ENCODE results near the gene GTF3C1. TPM values are rescaled to one million over a fixed set of nuclear protein-coding genes. Genes with fewer than 3 reads are reported as not detected.

Gene GTF3C1, protein sequence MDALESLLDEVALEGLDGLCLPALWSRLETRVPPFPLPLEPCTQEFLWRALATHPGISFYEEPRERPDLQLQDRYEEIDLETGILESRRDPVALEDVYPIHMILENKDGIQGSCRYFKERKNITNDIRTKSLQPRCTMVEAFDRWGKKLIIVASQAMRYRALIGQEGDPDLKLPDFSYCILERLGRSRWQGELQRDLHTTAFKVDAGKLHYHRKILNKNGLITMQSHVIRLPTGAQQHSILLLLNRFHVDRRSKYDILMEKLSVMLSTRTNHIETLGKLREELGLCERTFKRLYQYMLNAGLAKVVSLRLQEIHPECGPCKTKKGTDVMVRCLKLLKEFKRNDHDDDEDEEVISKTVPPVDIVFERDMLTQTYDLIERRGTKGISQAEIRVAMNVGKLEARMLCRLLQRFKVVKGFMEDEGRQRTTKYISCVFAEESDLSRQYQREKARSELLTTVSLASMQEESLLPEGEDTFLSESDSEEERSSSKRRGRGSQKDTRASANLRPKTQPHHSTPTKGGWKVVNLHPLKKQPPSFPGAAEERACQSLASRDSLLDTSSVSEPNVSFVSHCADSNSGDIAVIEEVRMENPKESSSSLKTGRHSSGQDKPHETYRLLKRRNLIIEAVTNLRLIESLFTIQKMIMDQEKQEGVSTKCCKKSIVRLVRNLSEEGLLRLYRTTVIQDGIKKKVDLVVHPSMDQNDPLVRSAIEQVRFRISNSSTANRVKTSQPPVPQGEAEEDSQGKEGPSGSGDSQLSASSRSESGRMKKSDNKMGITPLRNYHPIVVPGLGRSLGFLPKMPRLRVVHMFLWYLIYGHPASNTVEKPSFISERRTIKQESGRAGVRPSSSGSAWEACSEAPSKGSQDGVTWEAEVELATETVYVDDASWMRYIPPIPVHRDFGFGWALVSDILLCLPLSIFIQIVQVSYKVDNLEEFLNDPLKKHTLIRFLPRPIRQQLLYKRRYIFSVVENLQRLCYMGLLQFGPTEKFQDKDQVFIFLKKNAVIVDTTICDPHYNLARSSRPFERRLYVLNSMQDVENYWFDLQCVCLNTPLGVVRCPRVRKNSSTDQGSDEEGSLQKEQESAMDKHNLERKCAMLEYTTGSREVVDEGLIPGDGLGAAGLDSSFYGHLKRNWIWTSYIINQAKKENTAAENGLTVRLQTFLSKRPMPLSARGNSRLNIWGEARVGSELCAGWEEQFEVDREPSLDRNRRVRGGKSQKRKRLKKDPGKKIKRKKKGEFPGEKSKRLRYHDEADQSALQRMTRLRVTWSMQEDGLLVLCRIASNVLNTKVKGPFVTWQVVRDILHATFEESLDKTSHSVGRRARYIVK (N-terminal part only)
- polyA plus RNA-seq: 41.4 TPM
- long read RNA-seq, donor 1, partial matches to known transcripts: 0 of 4 reads
- long read RNA-seq, donor 1, other reads (novel, unspliced or antisense): 0 of 4 reads
- long read RNA-seq, donor 2, transcript GTF3C1-205 (1 exons, 2,798 nt): major isoform, 14 of 14 reads
- long read RNA-seq, donor 2, partial matches to known transcripts: 0 of 14 reads
- long read RNA-seq, donor 2, other reads (novel, unspliced or antisense): 0 of 14 reads
- long read RNA-seq, donor 3: 0 reads
- long read RNA-seq, donor 4, partial matches to known transcripts: 0 of 1 reads
- long read RNA-seq, donor 4, other reads (novel, unspliced or antisense): 0 of 1 reads
- long read RNA-seq, donor 5, full-length matches to known transcripts: 7 of 7 reads
- long read RNA-seq, donor 5, partial matches to known transcripts: 0 of 7 reads
- long read RNA-seq, donor 5, other reads (novel, unspliced or antisense): 0 of 7 reads
- long read RNA-seq, donor 6, transcript GTF3C1-205 (1 exons, 2,798 nt): major isoform, 13 of 19 reads
- long read RNA-seq, donor 6, partial matches to known transcripts: 5 of 19 reads
- long read RNA-seq, donor 6, other reads (novel, unspliced or antisense): 0 of 19 reads
- long read RNA-seq, donor 7, transcript GTF3C1-205 (1 exons, 2,798 nt): major isoform, 6 of 6 reads
- long read RNA-seq, donor 7, partial matches to known transcripts: 0 of 6 reads
- long read RNA-seq, donor 7, other reads (novel, unspliced or antisense): 0 of 6 reads
- long read RNA-seq, donor 8, transcript GTF3C1-205 (1 exons, 2,798 nt): major isoform, 15 of 25 reads
- long read RNA-seq, donor 8, partial matches to known transcripts: 9 of 25 reads
- long read RNA-seq, donor 8, other reads (novel, unspliced or antisense): 0 of 25 reads
- long read RNA-seq, donor 9, partial matches to known transcripts: 0 of 4 reads
- long read RNA-seq, donor 9, other reads (novel, unspliced or antisense): 0 of 4 reads
- long read RNA-seq, donor 10, transcript GTF3C1-205 (1 exons, 2,798 nt): major isoform, 11 of 11 reads
- long read RNA-seq, donor 10, partial matches to known transcripts: 0 of 11 reads
- long read RNA-seq, donor 10, other reads (novel, unspliced or antisense): 0 of 11 reads
- long read RNA-seq, donor 11, full-length matches to known transcripts: 10 of 10 reads
- long read RNA-seq, donor 11, partial matches to known transcripts: 0 of 10 reads
- long read RNA-seq, donor 11, other reads (novel, unspliced or antisense): 0 of 10 reads

DNA sequence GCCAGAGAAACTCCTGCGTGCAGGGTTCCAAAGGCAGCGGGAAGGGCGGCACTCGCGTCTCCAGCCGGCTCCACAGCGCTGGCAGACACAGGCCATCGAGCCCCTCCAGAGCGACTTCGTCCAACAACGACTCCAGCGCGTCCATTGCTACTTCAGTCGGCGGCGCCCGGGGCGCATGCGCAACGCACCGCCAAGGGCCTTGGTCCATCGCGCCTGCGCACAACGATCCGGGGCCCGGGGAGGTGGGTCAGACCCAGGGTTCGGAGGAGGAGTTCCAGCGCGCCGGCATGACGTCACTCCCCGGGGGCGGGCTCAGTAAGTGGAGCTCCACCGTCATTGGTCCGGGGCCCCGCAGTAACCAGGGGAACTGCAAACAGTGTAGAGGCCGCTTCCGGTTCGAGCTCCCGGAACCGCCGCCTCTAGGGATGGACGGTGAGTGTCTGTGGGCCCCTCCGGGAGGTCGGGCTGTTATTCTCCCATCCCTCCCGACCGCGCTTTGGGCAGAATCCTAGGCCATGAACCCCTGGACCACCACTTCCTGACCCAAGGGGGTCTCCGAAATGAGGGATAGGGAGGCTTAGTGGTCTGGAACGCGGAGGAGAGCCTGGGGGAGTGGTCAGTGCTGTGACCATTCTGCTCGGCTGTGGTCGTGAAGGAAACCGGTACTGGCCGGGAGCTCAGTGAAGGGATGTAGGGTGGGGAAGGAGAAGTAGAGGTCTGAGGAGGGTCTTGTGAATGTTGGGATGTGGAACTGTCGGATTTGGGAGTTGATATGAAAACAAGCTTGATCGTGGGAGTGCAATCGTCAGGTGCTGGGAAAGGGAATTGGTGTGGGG, at the start of gene GTF3C1, which contains the start of gene KATNIP:
Gene GTF3C1 (minus strand): TSS at position 168 of the 836 bp plus-strand sequence. CDS start 23 bp downstream, at position 145.
Gene KATNIP (plus strand): TSS at position 399 of the 836 bp plus-strand sequence. CDS start 27 bp downstream, at position 426.
- no CpG with 5 or more reads among the region's 59 CpGs for WGBS (ENCODE audit: insufficient coverage, low lambda C conversion rate)

DNA sequence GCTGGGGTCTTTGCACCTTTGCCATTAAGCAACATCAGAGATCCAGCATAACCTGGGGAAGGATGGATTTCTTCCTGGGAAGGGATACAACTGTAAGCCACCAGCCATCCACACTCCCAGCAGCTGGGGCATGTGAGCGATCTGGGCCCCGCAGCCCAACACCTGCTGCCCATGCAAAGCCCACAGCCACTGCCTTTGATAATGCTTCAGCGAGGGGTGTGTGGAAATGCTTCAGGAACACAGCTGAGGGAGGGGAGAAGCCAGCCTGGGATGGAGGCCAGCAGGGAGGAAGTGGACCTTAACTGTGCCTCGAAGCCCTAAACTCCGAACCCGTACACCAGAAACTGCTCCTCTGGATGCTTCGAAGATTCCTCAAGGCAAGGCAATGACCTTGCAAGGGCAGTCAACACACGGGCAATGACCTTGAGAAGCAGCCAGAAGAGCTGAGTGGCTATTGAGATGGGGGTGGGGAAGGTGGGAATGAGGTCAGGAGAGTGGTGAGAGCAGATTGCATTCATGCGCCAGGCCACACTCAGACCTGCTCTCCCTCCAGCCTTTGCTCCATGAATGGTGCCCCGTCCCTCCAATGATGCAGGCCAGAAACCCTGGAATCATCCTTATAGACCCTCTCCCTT, 49.3 kb upstream of the GTF3C1 start:
- no peaks in the 10 kb centered on the region for H3K9me3 ChIP-seq (ENCODE audit: control insufficient read depth, low read depth, low read length)
- H3K4me3 ChIP-seq (ENCODE audit: low read length): no peak overlapping the region
- H3K4me1 ChIP-seq (ENCODE audit: control insufficient read depth, insufficient read depth, low read length): no peaks in the 10 kb centered on the region
- no peaks in the 10 kb centered on the region for H3K36me3 ChIP-seq (ENCODE audit: control insufficient read depth, insufficient read depth, low read length)
- no peak for DNase-seq
- H3K27me3 ChIP-seq (ENCODE audit: control insufficient read depth, insufficient read depth, low read length): no peaks in the 10 kb centered on the region
- no CpG with 5 or more reads among the region's 10 CpGs for WGBS (ENCODE audit: insufficient coverage, low lambda C conversion rate)
- no peak overlapping the region for H3K27ac ChIP-seq (ENCODE audit: low read length)

More for the DNA sequence above, at the start of gene GTF3C1, which contains the start of gene KATNIP:
- Histone ChIP-seq H3K36me3 (ENCODE audit: control insufficient read depth, insufficient read depth, low read length) (peaks cover 11% of the 10 kb centered on the region), H3K9me3 (ENCODE audit: control insufficient read depth, low read depth, low read length) (no peaks in the 10 kb centered on the region), H3K4me3 (ENCODE audit: low read length) (peak within 1 kb of the TSS; percentile 92), H3K27ac (ENCODE audit: low read length) (peak within 1 kb of the TSS; percentile 67), H3K4me1 (ENCODE audit: control insufficient read depth, insufficient read depth, low read length) (peaks cover 12% of the 10 kb centered on the region), H3K27me3 (ENCODE audit: control insufficient read depth, insufficient read depth, low read length) (no peaks in the 10 kb centered on the region)
- peak; percentile 99 to 100 for DNase-seq

DNA sequence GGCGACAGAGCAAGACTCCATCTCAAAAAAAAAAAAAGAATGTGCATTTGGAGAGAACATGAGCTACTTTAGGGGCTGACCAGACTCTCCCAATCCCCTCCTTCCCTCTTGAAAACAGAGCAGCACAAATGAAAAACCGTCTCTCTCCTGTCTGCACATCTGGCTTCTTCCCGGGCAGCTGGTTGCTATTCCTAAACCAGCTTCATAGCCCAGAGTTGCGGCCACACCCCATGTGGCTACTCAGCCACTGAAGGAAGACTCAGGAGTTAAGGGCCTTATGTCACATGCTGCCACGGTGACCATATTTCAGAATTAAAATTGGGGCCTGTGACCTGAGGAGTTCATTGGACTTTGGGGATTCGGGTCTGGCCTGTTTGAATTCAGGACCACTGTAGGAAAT, 48.5 kb upstream of the GTF3C1 start:
- no peaks in the 10 kb centered on the region for H3K27me3 ChIP-seq (ENCODE audit: control insufficient read depth, insufficient read depth, low read length)
- no peaks in the 10 kb centered on the region for H3K36me3 ChIP-seq (ENCODE audit: control insufficient read depth, insufficient read depth, low read length)
- H3K4me1 ChIP-seq (ENCODE audit: control insufficient read depth, insufficient read depth, low read length): no peaks in the 10 kb centered on the region
- no peak overlapping the region for H3K27ac ChIP-seq (ENCODE audit: low read length)
- H3K4me3 ChIP-seq (ENCODE audit: low read length): no peak overlapping the region
- no CpG with 5 or more reads among the region's 6 CpGs for WGBS (ENCODE audit: insufficient coverage, low lambda C conversion rate)
- no peaks in the 10 kb centered on the region for H3K9me3 ChIP-seq (ENCODE audit: control insufficient read depth, low read depth, low read length)
- DNase-seq: no peak

DNA sequence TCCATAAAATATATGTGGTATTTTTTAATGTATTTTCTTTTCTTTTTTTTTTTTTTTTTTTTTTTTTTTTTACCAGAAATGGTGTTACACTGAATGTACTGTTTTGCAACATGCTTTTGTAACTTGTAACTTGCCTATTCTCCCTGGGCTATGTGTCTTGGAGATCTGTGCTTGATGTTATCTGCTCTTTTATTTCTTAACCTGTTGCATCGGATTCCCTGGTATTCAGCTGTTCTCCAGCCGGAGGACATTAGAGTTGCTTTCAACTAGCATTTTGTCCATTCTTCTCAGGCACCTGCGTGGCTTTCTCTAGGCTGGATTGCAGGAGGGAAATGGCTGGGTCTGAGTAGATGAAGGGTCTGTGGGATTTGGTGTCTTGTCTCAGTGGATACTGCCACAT, 47.6 kb upstream of the GTF3C1 start:
- Histone ChIP-seq H3K4me1 (ENCODE audit: control insufficient read depth, insufficient read depth, low read length) (no peaks in the 10 kb centered on the region), H3K36me3 (ENCODE audit: control insufficient read depth, insufficient read depth, low read length) (no peaks in the 10 kb centered on the region), H3K27me3 (ENCODE audit: control insufficient read depth, insufficient read depth, low read length) (no peaks in the 10 kb centered on the region), H3K4me3 (ENCODE audit: low read length) (no peak overlapping the region), H3K27ac (ENCODE audit: low read length) (no peak overlapping the region), H3K9me3 (ENCODE audit: control insufficient read depth, low read depth, low read length) (no peaks in the 10 kb centered on the region)
- WGBS (ENCODE audit: insufficient coverage, low lambda C conversion rate): no CpG with 5 or more reads among the region's 3 CpGs
- DNase-seq: no peak

DNA sequence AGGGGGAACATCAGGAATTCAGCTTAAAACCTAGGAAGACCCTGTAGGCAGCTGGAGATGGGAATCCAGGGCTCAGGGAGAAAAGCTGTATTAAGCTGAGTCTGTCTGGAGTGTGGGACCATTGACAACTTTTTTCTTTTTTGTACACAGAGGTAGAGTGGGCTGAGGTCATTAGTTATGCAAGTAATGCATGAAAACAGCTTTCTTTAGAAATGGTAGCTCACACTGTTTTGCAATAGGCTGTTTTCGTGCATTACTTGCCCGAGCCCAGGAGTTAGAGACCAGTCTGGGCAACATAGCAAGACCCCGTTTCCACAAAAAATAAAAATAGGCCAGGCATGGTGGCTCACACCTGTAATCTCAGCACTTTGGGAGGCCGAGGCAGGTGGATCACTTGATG, 46.7 kb upstream of the GTF3C1 start:
- no peak overlapping the region for H3K4me3 ChIP-seq (ENCODE audit: low read length)
- H3K36me3 ChIP-seq (ENCODE audit: control insufficient read depth, insufficient read depth, low read length): no peaks in the 10 kb centered on the region
- no peak for DNase-seq
- H3K9me3 ChIP-seq (ENCODE audit: control insufficient read depth, low read depth, low read length): no peaks in the 10 kb centered on the region
- H3K27me3 ChIP-seq (ENCODE audit: control insufficient read depth, insufficient read depth, low read length): no peaks in the 10 kb centered on the region
- no peak overlapping the region for H3K27ac ChIP-seq (ENCODE audit: low read length)
- no CpG with 5 or more reads among the region's 4 CpGs for WGBS (ENCODE audit: insufficient coverage, low lambda C conversion rate)
- H3K4me1 ChIP-seq (ENCODE audit: control insufficient read depth, insufficient read depth, low read length): no peaks in the 10 kb centered on the region

DNA sequence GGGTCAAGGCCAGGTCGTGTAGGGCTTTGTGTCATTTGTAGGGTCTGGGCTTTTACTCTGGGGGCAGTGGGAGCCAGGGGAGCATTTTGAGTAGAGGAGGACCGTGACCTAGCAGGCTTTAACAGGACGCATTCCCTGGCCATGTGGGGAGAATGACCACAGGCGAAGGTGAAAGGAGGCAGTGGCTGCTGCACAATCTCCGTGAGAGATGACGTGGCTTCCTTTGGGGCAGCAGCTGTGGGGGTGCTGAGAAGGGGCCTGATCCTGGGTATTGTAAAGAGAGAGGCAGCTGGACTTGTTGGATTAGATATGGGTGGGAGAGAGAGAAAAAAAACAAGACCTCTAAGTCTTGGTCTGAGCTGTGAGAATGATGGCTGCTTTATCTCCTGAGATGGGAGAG, 46.3 kb upstream of the GTF3C1 start:
- Histone ChIP-seq H3K27ac (ENCODE audit: low read length) (no peak overlapping the region), H3K4me3 (ENCODE audit: low read length) (no peak overlapping the region), H3K4me1 (ENCODE audit: control insufficient read depth, insufficient read depth, low read length) (no peaks in the 10 kb centered on the region), H3K36me3 (ENCODE audit: control insufficient read depth, insufficient read depth, low read length) (no peaks in the 10 kb centered on the region), H3K27me3 (ENCODE audit: control insufficient read depth, insufficient read depth, low read length) (no peaks in the 10 kb centered on the region), H3K9me3 (ENCODE audit: control insufficient read depth, low read depth, low read length) (no peaks in the 10 kb centered on the region)
- no CpG with 5 or more reads among the region's 6 CpGs for WGBS (ENCODE audit: insufficient coverage, low lambda C conversion rate)
- no peak for DNase-seq

DNA sequence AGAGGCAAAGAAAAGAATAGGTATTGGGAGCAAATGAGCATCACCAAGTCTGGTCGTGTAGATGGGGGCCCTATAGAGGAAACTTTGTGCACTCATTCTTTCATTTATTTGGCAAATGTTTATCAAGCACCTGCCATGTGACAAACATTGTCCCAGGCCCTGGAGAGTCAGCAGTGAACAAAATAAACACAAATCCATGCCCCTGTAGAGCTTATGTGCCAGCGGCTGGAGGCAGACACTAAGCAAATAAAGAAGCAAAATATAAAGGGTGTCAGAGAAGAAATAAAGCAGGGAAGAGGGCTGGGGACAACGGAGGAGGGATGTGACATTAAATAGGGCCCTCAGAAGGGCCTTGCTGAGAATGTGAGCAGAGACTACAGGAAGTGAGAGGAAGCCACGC, 45.8 kb upstream of the GTF3C1 start:
- 17% methylated on average over 1 of the region's 4 CpGs for WGBS (ENCODE audit: insufficient coverage, low lambda C conversion rate)
- DNase-seq: no peak
- no peak overlapping the region for H3K27ac ChIP-seq (ENCODE audit: low read length)

More for the DNA sequence above, 45.8 kb upstream of the GTF3C1 start:
- no peaks in the 10 kb centered on the region for H3K36me3 ChIP-seq (ENCODE audit: control insufficient read depth, insufficient read depth, low read length)
- H3K9me3 ChIP-seq (ENCODE audit: control insufficient read depth, low read depth, low read length): no peaks in the 10 kb centered on the region
- H3K4me1 ChIP-seq (ENCODE audit: control insufficient read depth, insufficient read depth, low read length): no peaks in the 10 kb centered on the region
- no peaks in the 10 kb centered on the region for H3K27me3 ChIP-seq (ENCODE audit: control insufficient read depth, insufficient read depth, low read length)
- no peak overlapping the region for H3K4me3 ChIP-seq (ENCODE audit: low read length)
